H1 (cell line): ENCODE data around the gene CAB39L. TPM values are rescaled to one million over a fixed set of nuclear protein-coding genes. Genes with fewer than 3 reads are reported as not detected.

Source experiments
- CTCF ChIA-PET: fragments of 300-600 bp; sonication (Branson Sonifier 250); formaldehyde crosslinking; loops from one replicate; lab custom pipeline; 2021; ENCODE audit not compliant: partially characterized antibody; lab: Charles Lee
- POLR2A ChIA-PET: fragments of 300-600 bp; sonication (Branson Sonifier 250); formaldehyde crosslinking; loops from one replicate; lab custom pipeline; 2021; ENCODE audit warnings: inconsistent platforms; ENCODE audit not compliant: partially characterized antibody; lab: Charles Lee
- DNase-seq, 2 experiments: peaks; one replicate each; pipeline versions ENCODE4 v3.0.0 to v3.0.0-alpha.2; 2010 to 2022; ENCODE audit warnings: low spot score in 2 of 2, low read depth in 1 of 2, mixed read lengths in 1 of 2
- FAIRE-seq: peaks from 2 replicates; lab custom pipeline; 2011; peaks lifted over from hg19 to GRCh38; lab: Jason Lieb, UNC
- H2AFZ ChIP-seq: 2 replicates; pipeline ENCODE4 v1.8.1; 2012; ENCODE audit warnings: low read length, inconsistent platforms
- H2AK5ac ChIP-seq: 2 replicates; pipeline ENCODE4 v1.6.1; 2013; ENCODE audit warnings: low read depth, low read length
- H2BK120ac ChIP-seq: replicated peaks from 2 replicates; pipeline ENCODE3; 2013; ENCODE audit warnings: low read depth, low read length, inconsistent platforms
- H2BK12ac ChIP-seq: 2 replicates; pipeline ENCODE4 v1.6.1; 2013; ENCODE audit warnings: low read depth, low read length
- H2BK15ac ChIP-seq: 2 replicates; pipeline ENCODE4 v1.6.1; 2013; ENCODE audit warnings: low read length
- H2BK20ac ChIP-seq: 2 replicates; pipeline ENCODE4 v1.6.1; 2013; ENCODE audit warnings: low read length
- H2BK5ac ChIP-seq: 2 replicates; pipeline ENCODE4 v1.6.1; 2013; ENCODE audit warnings: low read depth, low read length
- H3K14ac ChIP-seq: 2 replicates; pipeline ENCODE4 v1.6.1; 2013; ENCODE audit warnings: inconsistent platforms; ENCODE audit not compliant: insufficient read length
- H3K18ac ChIP-seq: 2 replicates; pipeline ENCODE4 v1.6.1; 2013; ENCODE audit warnings: low read length; ENCODE audit errors: extremely low read depth
- H3K23ac ChIP-seq: 2 replicates; pipeline ENCODE4 v1.6.1; 2013; ENCODE audit warnings: inconsistent platforms; ENCODE audit not compliant: insufficient read length
- H3K23me2 ChIP-seq: 2 replicates; pipeline ENCODE4 v1.6.1; 2013; ENCODE audit warnings: low read depth, low read length
- H3K27ac ChIP-seq: 2 replicates; pipeline ENCODE4 v1.6.1; 2011; ENCODE audit warnings: low read depth, low read length, inconsistent platforms
- H3K27me3 ChIP-seq, 4 experiments: replicated peaks in 1 of 4; 1 replicate in 1 of 4; 2 replicates in 3 of 4; pipeline versions ENCODE4 v1.6.1 to v1.8.1; 2011 to 2013; ENCODE audit warnings: low read length in 3 of 4, mild to moderate bottlenecking in 3 of 4, inconsistent platforms in 2 of 4, mixed read lengths in 2 of 4, moderate library complexity in 1 of 4; ENCODE audit not compliant: control insufficient read depth in 3 of 4, insufficient read depth in 3 of 4; ENCODE audit errors: extremely low read depth in 1 of 4
- H3K36me3 ChIP-seq, 4 experiments: 2 replicates each; pipeline versions ENCODE4 v1.6.1 to v1.8.1; 2011 to 2013; ENCODE audit warnings: mild to moderate bottlenecking in 4 of 4, low read length in 3 of 4, moderate library complexity in 2 of 4, control low read depth in 1 of 4, inconsistent platforms in 1 of 4; ENCODE audit not compliant: insufficient read depth in 4 of 4, control insufficient read depth in 2 of 4
- H3K4ac ChIP-seq: replicated peaks from 2 replicates; pipeline ENCODE3; 2013; ENCODE audit warnings: low read length, low read depth, mixed read lengths, inconsistent platforms; ENCODE audit not compliant: insufficient read length
- H3K4me1 ChIP-seq, 4 experiments: replicated peaks in 1 of 4; 1 replicate in 1 of 4; 2 replicates in 3 of 4; pipeline versions ENCODE4 v1.6.1 to v1.8.1; 2011 to 2013; ENCODE audit warnings: low read length in 3 of 4, inconsistent platforms in 2 of 4, mixed read lengths in 1 of 4; ENCODE audit not compliant: insufficient read depth in 4 of 4, control insufficient read depth in 3 of 4
- H3K4me2 ChIP-seq, 2 experiments: 2 replicates each; pipeline versions ENCODE4 v1.6.1 to v1.8.1; 2011 to 2013; ENCODE audit warnings: low read depth in 2 of 2, low read length in 2 of 2, control low read depth in 1 of 2, inconsistent platforms in 1 of 2, mild to moderate bottlenecking in 1 of 2; ENCODE audit not compliant: insufficient read depth in 1 of 2
- H3K4me3 ChIP-seq, 4 experiments: fragments of 200-600, 300-600 bp in 1 of 4; sonication (generic), shearing (Covaris generic), sonication (Bioruptor Twin) in 1 of 4; 2 replicates each; pipeline versions ENCODE4 v1.5.1 to v1.8.1; 2011 to 2016; ENCODE audit warnings: low read length in 4 of 4, low read depth in 3 of 4, control low read depth in 2 of 4, inconsistent platforms in 2 of 4, mild to moderate bottlenecking in 2 of 4, mixed read lengths in 1 of 4, moderate library complexity in 1 of 4; ENCODE audit not compliant: insufficient read depth in 2 of 4; ENCODE audit errors: extremely low read depth in 1 of 4
- H3K56ac ChIP-seq: replicated peaks from 2 replicates; pipeline ENCODE3; 2013; ENCODE audit warnings: low read depth, mild to moderate bottlenecking, mixed read lengths, low read length, inconsistent platforms; ENCODE audit not compliant: insufficient read length
- H3K79me1 ChIP-seq: 2 replicates; pipeline ENCODE4 v1.6.1; 2013; ENCODE audit warnings: low read depth, low read length, control low read depth
- H3K79me2 ChIP-seq, 2 experiments: 2 replicates each; pipeline versions ENCODE4 v1.6.1 to v1.8.1; 2012 to 2013; ENCODE audit warnings: low read length in 2 of 2, mild to moderate bottlenecking in 2 of 2, inconsistent platforms in 1 of 2; ENCODE audit not compliant: insufficient read depth in 2 of 2, control insufficient read depth in 1 of 2
- H3K9ac ChIP-seq, 4 experiments: replicated peaks in 1 of 4; 1 replicate in 1 of 4; 2 replicates in 3 of 4; pipeline versions ENCODE4 v1.6.1 to v1.8.1; 2011 to 2013; ENCODE audit warnings: low read depth in 3 of 4, low read length in 3 of 4, control low read depth in 2 of 4, mild to moderate bottlenecking in 2 of 4, moderate library complexity in 2 of 4, inconsistent platforms in 1 of 4; ENCODE audit errors: extremely low read depth in 1 of 4
- H3K9me3 ChIP-seq, 2 experiments: 2 replicates each; pipeline versions ENCODE4 v1.6.1 to v1.8.1; 2012 to 2013; ENCODE audit warnings: mild to moderate bottlenecking in 2 of 2, moderate library complexity in 2 of 2, control low read depth in 1 of 2, inconsistent platforms in 1 of 2, low read depth in 1 of 2, low read length in 1 of 2, mixed read lengths in 1 of 2; ENCODE audit not compliant: insufficient read depth in 2 of 2
- H4K20me1 ChIP-seq, 2 experiments: replicated peaks in 1 of 2; 2 replicates each; pipeline versions ENCODE3 to v1.8.1; 2011 to 2013; ENCODE audit warnings: inconsistent platforms in 2 of 2, low read length in 2 of 2, mild to moderate bottlenecking in 1 of 2; ENCODE audit not compliant: insufficient read depth in 2 of 2, control insufficient read depth in 1 of 2
- H4K5ac ChIP-seq: 2 replicates; pipeline ENCODE4 v1.6.1; 2013; ENCODE audit warnings: low read length, low read depth, mixed read lengths, inconsistent platforms; ENCODE audit not compliant: insufficient read length
- H4K8ac ChIP-seq: 2 replicates; pipeline ENCODE4 v1.8.0; 2013; ENCODE audit warnings: mild to moderate bottlenecking, moderate library complexity, low read length, inconsistent platforms; ENCODE audit not compliant: insufficient read depth; ENCODE audit errors: extremely low read depth
- H4K91ac ChIP-seq: replicated peaks from 2 replicates; pipeline ENCODE3; 2013; ENCODE audit warnings: low read length, mixed read lengths, inconsistent platforms; ENCODE audit not compliant: insufficient read length
- BRCA1 ChIP-seq: IDR thresholded peaks from 2 replicates; pipeline ENCODE4 v1.6.1; 2012; ENCODE audit warnings: low read depth, low read length, improper control_type of control experiment
- EGR1 ChIP-seq: IDR thresholded peaks from 2 replicates; pipeline ENCODE4 v1.6.1; 2011; ENCODE audit warnings: low read depth, low read length, borderline replicate concordance
- GTF2F1 ChIP-seq: IDR thresholded peaks from 2 replicates; pipeline ENCODE4 v1.6.1; 2012; ENCODE audit warnings: low read depth, low read length, improper control_type of control experiment, borderline replicate concordance
- HDAC2 ChIP-seq, 2 experiments: fragments of 300-600 bp in 1 of 2; sonication (generic) in 1 of 2; IDR thresholded peaks; 2 replicates each; pipeline ENCODE4 v1.6.1; 2011 to 2012; ENCODE audit warnings: low read depth in 2 of 2, low read length in 2 of 2, mild to moderate bottlenecking in 2 of 2, moderate library complexity in 2 of 2, borderline replicate concordance in 1 of 2, inconsistent platforms in 1 of 2
- HDAC6 ChIP-seq: IDR thresholded peaks from one replicate; pipeline ENCODE4 v1.7.1; 2012; ENCODE audit warnings: low read depth, mild to moderate bottlenecking, inconsistent platforms, low read length, moderate library complexity
- JUND ChIP-seq: IDR thresholded peaks from 2 replicates; pipeline ENCODE4 v1.6.1; 2011; ENCODE audit warnings: mild to moderate bottlenecking, improper control_type of control experiment, low read length
- NRF1 ChIP-seq: IDR thresholded peaks from 2 replicates; pipeline ENCODE4 v1.6.1; 2011; ENCODE audit warnings: mild to moderate bottlenecking, low read depth, low read length, improper control_type of control experiment
- POLR2A ChIP-seq, 2 experiments: IDR thresholded peaks; 1 replicate in 1 of 2; 2 replicates in 1 of 2; pipeline ENCODE4 v1.6.1; 2011; ENCODE audit warnings: low read depth in 2 of 2, low read length in 2 of 2, mild to moderate bottlenecking in 2 of 2; ENCODE audit errors: control extremely low read depth in 1 of 2
- POLR2AphosphoS5 ChIP-seq: IDR thresholded peaks from 2 replicates; pipeline ENCODE4 v1.6.1; 2011; ENCODE audit warnings: low read depth, low read length
- RAD21 ChIP-seq, 2 experiments: IDR thresholded peaks in 1 of 2; conservative IDR thresholded peaks in 1 of 2; 2 replicates each; pipeline ENCODE4 v1.6.1; 2011; ENCODE audit warnings: low read depth in 2 of 2, low read length in 2 of 2, improper control_type of control experiment in 1 of 2, inconsistent platforms in 1 of 2, mild to moderate bottlenecking in 1 of 2, moderate library complexity in 1 of 2
- RXRA ChIP-seq: IDR thresholded peaks from 2 replicates; pipeline ENCODE4 v1.6.1; 2011; ENCODE audit warnings: low read depth, mild to moderate bottlenecking, low read length, moderate library complexity; ENCODE audit not compliant: insufficient read depth
- SIX5 ChIP-seq: IDR thresholded peaks from 2 replicates; pipeline ENCODE4 v1.6.1; 2011; ENCODE audit warnings: mild to moderate bottlenecking, low read depth, low read length
- SP1 ChIP-seq: IDR thresholded peaks from 2 replicates; pipeline ENCODE4 v1.6.1; 2011; ENCODE audit warnings: low read depth, low read length
- SP4 ChIP-seq: IDR thresholded peaks from 2 replicates; pipeline ENCODE4 v1.6.1; 2012; ENCODE audit warnings: low read length, inconsistent platforms
- WGBS, 2 experiments: shearing (Covaris generic) in 1 of 2; methylation state at CpG; one replicate each; pipeline versions ENCODE4 v1.1.6 to v1.1.7; 2013 to 2015; ENCODE audit warnings: low lambda C conversion rate in 2 of 2, mixed read lengths in 2 of 2, inconsistent platforms in 1 of 2, low coverage in 1 of 2, missing lambda C conversion rate in 1 of 2; ENCODE audit not compliant: insufficient replicate concordance in 2 of 2, insufficient coverage in 1 of 2, insufficient read length in 1 of 2; ENCODE audit errors: extremely low coverage in 1 of 2, missing lambda C conversion rate in 1 of 2; 5-methylcytosine and 5-hydroxymethylcytosine counted together
- polyA plus RNA-seq, 7 experiments: library from polyadenylated mRNA; depleted of rRNA in 3 of 7; stranded (reverse) in 5 of 7; unstranded in 2 of 7; fragments of >200 nt in 5 of 7; fragments of 200-250 nt in 2 of 7; gene quantifications; 1 replicate in 5 of 7; 2 replicates in 1 of 7; 4 replicates in 1 of 7; pipeline versions ENCODE4 v1.2.1 to v1.2.3, GENCODE V29; 2011 to 2013; ENCODE audit warnings: missing spikeins in 2 of 7, mixed read lengths in 2 of 7
- total RNA-seq: library from RNA; stranded (reverse); fragmentation: NEBNext Ultra II Directional; extraction: Animal tissue kit (Norgen Biotek cat#: 25700); gene quantifications from 2 replicates; pipeline ENCODE4 v1.2.1, GENCODE V29; 2021
- TF ChIP-seq, protein P1 (sequence below): IDR thresholded peaks from 2 replicates; pipeline ENCODE4 v1.6.1; 2012; ENCODE audit warnings: inconsistent platforms

The CAB39L gene
- total and polyA plus RNA-seq, 2 of the 8 experiments (the other 6 are each of a cell fraction or from before 2014, with no cell fraction given) = 2.5 to 4.8 TPM

DNA sequence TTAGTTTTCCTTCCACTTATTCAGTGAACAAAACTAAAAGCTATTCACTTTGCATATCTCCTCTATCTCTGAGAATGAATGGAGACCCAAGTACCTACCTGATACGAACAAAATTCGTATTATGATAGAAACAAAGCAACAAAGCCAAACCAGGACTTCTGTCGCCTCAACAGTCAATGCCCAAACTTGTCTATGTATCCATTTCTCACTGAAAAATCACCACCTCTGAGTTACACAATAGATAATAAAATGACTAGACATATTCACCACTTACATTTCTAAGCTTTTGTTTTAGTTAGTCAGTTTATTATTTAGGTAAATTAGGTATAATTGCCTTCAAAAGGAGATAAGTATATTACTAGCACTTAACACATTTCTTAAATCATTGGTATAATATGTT lies 67.7 kb downstream of the CAB39L start:
- Histone ChIP-seq H2AK5ac (no peak overlapping the region), H3K9me3 (no peaks in the 10 kb centered on the region), H3K79me2 (no peaks in the 10 kb centered on the region), H3K4me3 (no peak overlapping the region), H4K91ac (no peak overlapping the region), H3K79me1 (no peaks in the 10 kb centered on the region), H3K23me2 (no peaks in the 10 kb centered on the region), H4K5ac (no peak overlapping the region), H4K8ac (no peak overlapping the region), H2BK20ac (no peak overlapping the region), H2BK12ac (no peak overlapping the region), H3K23ac (no peak overlapping the region), H3K4ac (no peak overlapping the region), H3K18ac (no peak overlapping the region), H2BK5ac (no peak overlapping the region), H3K27ac (no peak overlapping the region), H2BK15ac (no peak overlapping the region), H3K36me3 (no peaks in the 10 kb centered on the region), H4K20me1 (no peaks in the 10 kb centered on the region), H3K4me2 (no peak overlapping the region), H3K56ac (no peak overlapping the region), H3K9ac (no peak overlapping the region), H2AFZ (no peak overlapping the region), H3K14ac (no peak overlapping the region), H3K4me1 (no peaks in the 10 kb centered on the region), H3K27me3 (no peaks in the 10 kb centered on the region; a peak in 1 of 7 replicates), H2BK120ac (no peak overlapping the region)
- no peak for FAIRE-seq
- DNase-seq = no peak
- 56% methylated on average over 3 of the region's 3 CpGs; no CpG with 5 or more reads in 1 of the 2 experiments for WGBS, 2 experiments
- ChIA-PET CTCF (interaction anchor here (0.7 to 1.0 kb wide), 3 partner anchors 10 to 119 kb away, joined by 3 to 5 read pairs (median 3); no protein-coding TSS in a partner anchor), POLR2A (no interaction called here)
- TF ChIP-seq, protein P1, sequence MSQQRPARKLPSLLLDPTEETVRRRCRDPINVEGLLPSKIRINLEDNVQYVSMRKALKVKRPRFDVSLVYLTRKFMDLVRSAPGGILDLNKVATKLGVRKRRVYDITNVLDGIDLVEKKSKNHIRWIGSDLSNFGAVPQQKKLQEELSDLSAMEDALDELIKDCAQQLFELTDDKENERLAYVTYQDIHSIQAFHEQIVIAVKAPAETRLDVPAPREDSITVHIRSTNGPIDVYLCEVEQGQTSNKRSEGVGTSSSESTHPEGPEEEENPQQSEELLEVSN = no peak
- TF ChIP-seq SP4 (no peak), RXRA (no peak), GTF2F1 (no peak), SIX5 (no peak), EGR1 (no peak), POLR2AphosphoS5 (no peak), NRF1 (no peak), HDAC2 (IDR thresholded peaks at IDR 0.05; ENCODE audit: borderline replicate concordance in 1 of 2, low read depth in 2 of 2, low read length in 2 of 2) (no peak), RAD21 (IDR thresholded peaks at IDR 0.05 in 1 of 2, conservative IDR thresholded peaks at IDR 0.05 in 1 of 2; ENCODE audit: low read depth in 2 of 2, low read length in 2 of 2) (no peak), JUND (no peak), HDAC6 (no peak), POLR2A (IDR thresholded peaks at IDR 0.05; ENCODE audit: control extremely low read depth in 1 of 2, low read depth in 2 of 2, low read length in 2 of 2) (no peak), SP1 (no peak), BRCA1 (no peak)
